ENCODE measurements around the gene PTPN1.

PTPN1 gene

DNA sequence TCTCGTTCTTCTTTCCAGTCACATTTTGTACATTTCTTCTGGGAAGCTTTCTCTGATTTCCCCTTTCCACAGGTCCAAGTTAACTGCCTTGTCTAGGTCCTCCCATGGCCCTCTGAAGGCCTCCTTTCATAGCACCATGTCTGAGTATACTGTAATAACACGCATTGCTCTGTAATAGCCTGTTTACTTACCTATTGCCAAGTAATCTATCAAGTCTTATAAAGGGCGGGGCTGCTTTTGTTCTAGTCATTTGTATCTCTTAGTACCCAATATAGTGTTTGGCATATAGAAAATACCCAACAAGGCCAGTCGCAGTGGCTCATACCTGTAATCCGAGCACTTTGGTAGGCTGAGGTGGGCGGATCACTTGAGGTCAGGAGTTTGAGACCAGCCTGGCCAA, 17.9 kb downstream of the PTPN1 start:
- in situ Hi-C loops (cut with MboI; ENCODE audit: low pct_unique_long_range_greater_than_20kb, low sequenced_read_pairs, unreplicated experiment), result no loop called here
- no peak for DNase-seq (ENCODE audit: low spot score)
- TF ChIP-seq, protein P1, sequence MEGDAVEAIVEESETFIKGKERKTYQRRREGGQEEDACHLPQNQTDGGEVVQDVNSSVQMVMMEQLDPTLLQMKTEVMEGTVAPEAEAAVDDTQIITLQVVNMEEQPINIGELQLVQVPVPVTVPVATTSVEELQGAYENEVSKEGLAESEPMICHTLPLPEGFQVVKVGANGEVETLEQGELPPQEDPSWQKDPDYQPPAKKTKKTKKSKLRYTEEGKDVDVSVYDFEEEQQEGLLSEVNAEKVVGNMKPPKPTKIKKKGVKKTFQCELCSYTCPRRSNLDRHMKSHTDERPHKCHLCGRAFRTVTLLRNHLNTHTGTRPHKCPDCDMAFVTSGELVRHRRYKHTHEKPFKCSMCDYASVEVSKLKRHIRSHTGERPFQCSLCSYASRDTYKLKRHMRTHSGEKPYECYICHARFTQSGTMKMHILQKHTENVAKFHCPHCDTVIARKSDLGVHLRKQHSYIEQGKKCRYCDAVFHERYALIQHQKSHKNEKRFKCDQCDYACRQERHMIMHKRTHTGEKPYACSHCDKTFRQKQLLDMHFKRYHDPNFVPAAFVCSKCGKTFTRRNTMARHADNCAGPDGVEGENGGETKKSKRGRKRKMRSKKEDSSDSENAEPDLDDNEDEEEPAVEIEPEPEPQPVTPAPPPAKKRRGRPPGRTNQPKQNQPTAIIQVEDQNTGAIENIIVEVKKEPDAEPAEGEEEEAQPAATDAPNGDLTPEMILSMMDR (IDR thresholded peaks at IDR 0.05; ENCODE audit: extremely low read depth, insufficient read depth, missing control alignments), result no peak

DNA sequence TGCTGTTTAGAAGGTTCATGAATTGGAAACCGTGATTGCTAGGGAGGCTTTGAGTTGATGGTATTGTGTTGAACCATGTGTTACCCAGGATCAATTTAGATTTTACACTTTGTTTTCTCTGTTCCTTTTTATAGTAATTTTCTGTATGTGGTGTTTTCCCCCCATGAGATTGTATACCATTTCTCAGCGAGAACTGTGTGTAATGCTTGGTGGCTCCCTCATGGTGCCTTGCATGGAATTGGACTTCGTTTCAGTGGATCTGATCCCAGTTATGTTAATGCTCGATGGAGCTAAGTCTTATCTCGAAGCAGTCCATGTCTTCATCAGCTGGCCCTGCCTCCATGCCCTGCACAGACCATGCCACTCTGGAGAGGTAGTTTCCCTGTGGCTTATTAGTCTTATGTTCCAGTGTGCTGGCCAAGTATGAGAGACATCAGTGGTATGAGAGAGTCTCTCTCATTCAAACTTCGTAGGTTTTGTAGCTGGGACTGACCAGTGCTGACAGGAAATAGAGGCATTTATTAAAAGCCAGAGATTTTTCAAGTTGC, 18.7 kb downstream of the PTPN1 start:
- DNase-seq (ENCODE audit: low spot score), result peak; percentile 30
- TF ChIP-seq, protein P1 (IDR thresholded peaks at IDR 0.05; ENCODE audit: extremely low read depth, insufficient read depth, missing control alignments), result no peak
- in situ Hi-C loops (cut with MboI; ENCODE audit: low pct_unique_long_range_greater_than_20kb, low sequenced_read_pairs, unreplicated experiment), result no loop called here

DNA sequence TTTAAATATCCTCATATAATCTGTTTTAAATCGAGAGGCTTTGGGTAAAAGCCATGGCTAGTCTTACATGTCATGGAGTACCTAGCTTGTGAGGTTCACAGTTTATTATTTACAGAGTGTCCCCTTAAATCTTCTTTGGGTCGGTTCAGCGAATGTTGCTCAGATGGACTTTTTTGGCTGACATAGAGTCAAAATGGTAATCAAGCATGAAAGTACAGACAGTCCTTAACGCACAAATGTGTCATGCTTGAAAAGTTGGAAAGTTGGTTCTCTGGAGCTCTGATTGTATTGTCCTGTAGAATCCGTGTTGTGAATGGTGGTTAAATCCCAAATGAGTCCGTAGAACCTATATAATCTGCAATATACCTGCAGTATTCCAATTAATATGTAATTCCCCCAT, 22.0 kb downstream of the PTPN1 start:
- TF ChIP-seq, protein P1 (IDR thresholded peaks at IDR 0.05; ENCODE audit: extremely low read depth, insufficient read depth, missing control alignments), result no peak
- DNase-seq (ENCODE audit: low spot score), result no peak
- in situ Hi-C loops (cut with MboI; ENCODE audit: low pct_unique_long_range_greater_than_20kb, low sequenced_read_pairs, unreplicated experiment), result no loop called here

DNA sequence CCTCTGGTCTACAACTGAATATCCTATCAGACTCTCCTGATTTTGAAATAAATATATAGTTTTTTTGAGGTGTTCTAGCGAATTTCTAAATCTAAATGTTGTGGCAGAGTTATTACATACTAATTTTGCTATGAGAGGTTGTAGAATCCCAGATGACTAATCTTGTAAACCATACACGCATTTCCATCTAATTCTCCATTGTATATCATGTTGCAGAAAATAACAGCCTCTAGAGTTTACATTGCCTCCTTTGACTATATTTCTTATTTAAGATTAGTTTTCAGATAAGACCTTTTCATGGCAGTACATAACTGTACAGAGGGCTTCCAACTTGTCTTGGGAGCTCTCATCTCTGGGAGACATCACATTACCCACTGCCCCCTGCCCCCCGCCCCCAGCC, 22.9 kb downstream of the PTPN1 start:
- in situ Hi-C loops (cut with MboI; ENCODE audit: low pct_unique_long_range_greater_than_20kb, low sequenced_read_pairs, unreplicated experiment), result no loop called here
- no peak for DNase-seq (ENCODE audit: low spot score)
- TF ChIP-seq, protein P1 (IDR thresholded peaks at IDR 0.05; ENCODE audit: extremely low read depth, insufficient read depth, missing control alignments), result no peak

DNA sequence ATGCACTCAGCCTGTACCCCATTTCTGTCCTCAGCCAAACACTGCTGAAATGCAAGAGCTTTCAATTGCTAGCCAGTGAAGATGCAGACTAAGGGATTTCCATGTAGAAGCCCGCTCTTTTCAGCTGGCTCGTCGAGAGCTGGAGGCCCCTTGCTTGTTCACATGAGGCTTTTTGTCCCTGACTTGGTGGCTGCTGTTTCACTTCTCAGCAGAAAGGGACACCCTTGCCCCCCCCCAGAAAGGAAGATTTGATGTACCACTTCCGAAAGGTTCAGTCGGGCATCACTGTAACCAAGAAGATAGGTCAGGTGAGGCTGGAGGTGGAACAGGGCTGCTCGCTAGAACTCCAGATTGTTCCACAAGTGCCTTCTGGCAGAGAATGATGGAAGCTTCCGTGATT, 23.3 kb downstream of the PTPN1 start:
- TF ChIP-seq, protein P1 (IDR thresholded peaks at IDR 0.05; ENCODE audit: extremely low read depth, insufficient read depth, missing control alignments), result no peak
- in situ Hi-C loops (cut with MboI; ENCODE audit: low pct_unique_long_range_greater_than_20kb, low sequenced_read_pairs, unreplicated experiment), result no loop called here
- no peak for DNase-seq (ENCODE audit: low spot score)

DNA sequence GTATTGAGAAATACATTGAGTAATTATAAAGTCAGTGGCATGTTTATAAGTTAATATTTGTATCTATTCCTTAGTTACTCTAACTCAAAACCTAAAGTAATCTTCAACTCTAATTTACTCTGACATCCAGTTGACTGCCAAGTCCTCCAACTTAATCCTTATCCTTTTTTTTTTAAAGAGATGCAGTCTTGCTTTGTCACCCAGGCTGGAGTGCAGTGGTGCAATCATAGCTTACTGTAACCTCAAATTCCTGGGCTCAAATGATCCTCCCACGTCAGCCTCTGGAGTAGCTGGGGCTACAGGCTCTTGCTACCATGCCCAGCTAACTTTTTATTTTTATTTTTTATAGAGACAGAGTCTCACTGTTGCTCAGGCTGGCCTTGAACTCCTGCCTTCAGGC, 24.4 kb downstream of the PTPN1 start:
- in situ Hi-C loops (cut with MboI; ENCODE audit: low pct_unique_long_range_greater_than_20kb, low sequenced_read_pairs, unreplicated experiment), result no loop called here
- DNase-seq (ENCODE audit: low spot score), result no peak
- TF ChIP-seq, protein P1 (IDR thresholded peaks at IDR 0.05; ENCODE audit: extremely low read depth, insufficient read depth, missing control alignments), result no peak

DNA sequence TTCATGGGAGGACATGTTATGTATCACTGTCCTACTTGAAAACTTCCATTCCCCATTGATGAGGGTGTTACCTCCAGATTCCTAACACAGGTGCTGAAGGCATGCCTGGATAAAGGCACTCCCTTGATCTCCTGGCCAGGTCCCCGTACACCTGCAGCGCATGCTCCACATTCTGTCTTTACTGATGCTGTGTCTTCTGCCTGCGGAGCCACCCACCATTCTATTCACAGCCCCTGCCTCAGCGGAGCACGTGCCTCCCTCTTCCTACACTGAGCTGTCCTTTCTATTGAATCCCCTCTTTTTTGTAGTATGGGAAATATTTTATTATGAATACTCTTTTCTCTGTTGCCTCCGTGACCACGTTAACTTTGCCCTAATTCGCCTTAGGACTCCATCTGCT, 25.0 kb downstream of the PTPN1 start:
- TF ChIP-seq, protein P1 (IDR thresholded peaks at IDR 0.05; ENCODE audit: extremely low read depth, insufficient read depth, missing control alignments), result no peak
- in situ Hi-C loops (cut with MboI; ENCODE audit: low pct_unique_long_range_greater_than_20kb, low sequenced_read_pairs, unreplicated experiment), result no loop called here

More for the DNA sequence above, 25.0 kb downstream of the PTPN1 start:
- no peak for DNase-seq (ENCODE audit: low spot score)
